ENCODE results near the gene ARHGDIB. TPM values are rescaled to one million over a fixed set of nuclear protein-coding genes. Genes with fewer than 3 reads are reported as not detected.
A peak's percentile ranks its signal among the peaks of the same experiment; 100 is the strongest.

Gene ARHGDIB
- total RNA-seq, 5 donors from 2014 or later (not counting 1 experiment from before 2014, with no cell fraction given), result 722 to 938 (median 785) TPM

DNA sequence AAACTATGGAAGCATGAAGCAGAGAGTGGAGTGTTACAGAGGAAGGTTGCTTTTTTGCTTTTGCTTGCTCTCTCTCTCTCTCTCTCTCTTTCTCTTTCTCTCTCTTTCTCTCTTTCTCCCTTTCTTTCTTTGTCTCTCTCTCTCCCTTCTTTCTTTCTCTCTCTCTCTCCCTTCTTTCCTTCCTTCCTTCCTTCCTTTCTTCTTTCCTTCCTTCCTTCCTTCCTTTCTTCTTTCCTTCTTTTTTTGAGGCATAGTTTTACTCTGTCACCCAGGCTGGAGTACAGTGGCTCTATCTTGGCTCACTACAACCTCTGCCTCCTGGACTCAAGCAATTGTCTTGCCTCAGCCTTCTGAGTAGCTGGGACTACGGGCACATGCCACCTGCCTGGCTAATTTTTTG lies 7.6 kb downstream of the ARHGDIB start:
- Mint-ChIP-seq H3K27ac (peak overlapping the region; percentile 96 to 99), H3K27me3 (no peaks in the 10 kb centered on the region), H3K4me3 (peak overlapping the region; percentile 82 to 97 (median 86)), H3K9me3 (no peaks in the 10 kb centered on the region), H3K36me3 (peaks cover 71% of the 10 kb centered on the region), H3K4me1 (peaks cover 89 to 95% (median 94%) of the 10 kb centered on the region in 3 donors)
- DNase-seq (no peak), ATAC-seq (replicated peaks in 1 of 4) (no peak)
- Histone ChIP-seq H3K4me3 (ENCODE audit: control insufficient read depth in 1 of 2, extremely low read depth in 1 of 2, low read length in 1 of 2) (peak overlapping the region in 1 of 2 donors; percentile 13), H3K27ac (ENCODE audit: low read length) (peak overlapping the region; percentile 97), H3K36me3 (ENCODE audit: control insufficient read depth in 2 of 2, extremely low read depth in 1 of 2, insufficient read depth in 1 of 2, low read length in 1 of 2) (peaks cover 0 to 56% of the 10 kb centered on the region in 2 donors), H3K27me3 (replicated peaks in 1 of 2; ENCODE audit: control insufficient read depth in 2 of 2, extremely low read depth in 1 of 2, insufficient read depth in 2 of 2, low read length in 1 of 2) (no peaks in the 10 kb centered on the region), H3K4me1 (ENCODE audit: control insufficient read depth in 1 of 2, extremely low read depth in 1 of 2, insufficient read depth in 2 of 2, low read length in 2 of 2) (peaks cover 69 to 82% of the 10 kb centered on the region in 2 experiments), H3K9me3 (no peaks in the 10 kb centered on the region)
- POLR2A ChIA-PET, result interaction anchor here in 1 of 2 donors (0.7 to 0.8 kb wide), 2 partner anchors 15 to 42 kb away, joined by 3 read pairs; no protein-coding TSS in a partner anchor
- CTCF ChIA-PET, result interaction anchor here in 1 of 2 donors (0.8 to 2.5 kb wide), 2 partner anchors 8 to 22 kb away, joined by 3 to 8 read pairs; partner anchors contain the start of gene ARHGDIB
- WGBS (ENCODE audit: insufficient coverage), result no CpG with 5 or more reads among the region's 1 CpG

- 0% methylated on average over 5 of the region's 7 CpGs for WGBS (ENCODE audit: insufficient coverage)
- ATAC-seq (replicated peaks in 1 of 4) (peak; percentile 66 to 73 (median 70)), DNase-seq (peak in 19 of 35 experiments; percentile 33 to 84 (median 45))
- ChIA-PET POLR2A (interaction anchor here (0.5 to 2.0 kb wide), 13 partner anchors 8 to 182 kb away, joined by 3 to 12 read pairs (median 6); partner anchors contain the start of genes ARHGDIB (in 1 of the 2), C12orf60 (in 1 of the 2) and WBP11 (in 1 of the 2)), CTCF (interaction anchor here (0.5 to 2.5 kb wide), 9 partner anchors 8 to 593 kb away, joined by 3 to 9 read pairs (median 6); partner anchors contain the start of gene ARHGDIB (in 1 of the 2))
- no peaks in the 10 kb centered on the region for H3K27me3 ChIP-seq (replicated peaks in 1 of 2; ENCODE audit: control insufficient read depth in 2 of 2, extremely low read depth in 1 of 2, insufficient read depth in 2 of 2, low read length in 1 of 2)
- peak overlapping the region; percentile 97 for H3K27ac ChIP-seq (ENCODE audit: low read length)
- peaks cover 69% of the 10 kb centered on the region for H3K36me3 Mint-ChIP-seq
- no peaks in the 10 kb centered on the region for H3K9me3 Mint-ChIP-seq
- H3K9me3 ChIP-seq, result no peaks in the 10 kb centered on the region
- peak overlapping the region; percentile 46 to 65 for H3K4me3 ChIP-seq (ENCODE audit: control insufficient read depth in 1 of 2, extremely low read depth in 1 of 2, low read length in 1 of 2)
- H3K27me3 Mint-ChIP-seq, result no peaks in the 10 kb centered on the region
- peaks cover 93 to 97% (median 95%) of the 10 kb centered on the region in 3 donors for H3K4me1 Mint-ChIP-seq
- peak overlapping the region; percentile 96 to 99 for H3K27ac Mint-ChIP-seq
- H3K4me3 Mint-ChIP-seq, result peak overlapping the region; percentile 82 to 97 (median 86)
- H3K36me3 ChIP-seq (ENCODE audit: control insufficient read depth in 2 of 2, extremely low read depth in 1 of 2, insufficient read depth in 1 of 2, low read length in 1 of 2), result peaks cover 0 to 63% of the 10 kb centered on the region in 2 donors
- peaks cover 71 to 89% of the 10 kb centered on the region in 2 experiments for H3K4me1 ChIP-seq (ENCODE audit: control insufficient read depth in 1 of 2, extremely low read depth in 1 of 2, insufficient read depth in 2 of 2, low read length in 2 of 2)
These were observed 9.0 kb downstream of the ARHGDIB start for GRCh38 chr12:14952299-14952921.

DNA sequence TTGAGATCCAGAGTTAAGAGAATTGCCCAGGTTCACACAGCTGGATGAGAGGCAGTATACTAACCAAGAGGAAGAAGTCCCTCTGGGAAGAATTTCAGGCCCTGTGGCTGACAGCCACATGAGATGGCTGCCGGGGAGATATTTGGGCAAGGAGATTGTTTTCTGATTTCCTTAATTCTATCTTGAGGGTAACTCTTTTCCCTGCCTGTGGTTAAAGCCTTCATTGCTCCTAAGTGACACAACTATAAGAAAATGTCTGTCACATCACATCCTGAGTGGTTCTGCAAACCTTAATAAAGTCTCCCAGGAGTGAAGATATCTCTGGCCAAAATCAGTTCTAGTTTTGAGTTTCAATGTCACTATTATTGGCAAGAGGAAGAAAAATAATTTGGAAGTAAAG lies 9.6 kb downstream of the ARHGDIB start:
- peak overlapping the region; percentile 97 for H3K27ac ChIP-seq (ENCODE audit: low read length)
- peak overlapping the region; percentile 46 to 65 for H3K4me3 ChIP-seq (ENCODE audit: control insufficient read depth in 1 of 2, extremely low read depth in 1 of 2, low read length in 1 of 2)
- peaks cover 72% of the 10 kb centered on the region for H3K36me3 Mint-ChIP-seq
- H3K4me1 Mint-ChIP-seq, result peaks cover 93 to 97% (median 96%) of the 10 kb centered on the region in 3 donors
- H3K27me3 Mint-ChIP-seq, result no peaks in the 10 kb centered on the region
- H3K4me1 ChIP-seq (ENCODE audit: control insufficient read depth in 1 of 2, extremely low read depth in 1 of 2, insufficient read depth in 2 of 2, low read length in 2 of 2), result peaks cover 71 to 90% of the 10 kb centered on the region in 2 experiments
- no CpG with 5 or more reads among the region's 1 CpG for WGBS (ENCODE audit: insufficient coverage)
- H3K9me3 Mint-ChIP-seq, result no peaks in the 10 kb centered on the region
- H3K36me3 ChIP-seq (ENCODE audit: control insufficient read depth in 2 of 2, extremely low read depth in 1 of 2, insufficient read depth in 1 of 2, low read length in 1 of 2), result peaks cover 0 to 64% of the 10 kb centered on the region in 2 donors
- DNase-seq (peak in 1 of 35 experiments; percentile 27), ATAC-seq (replicated peaks in 1 of 4) (no peak)
- CTCF ChIA-PET, result interaction anchor here (0.5 to 2.5 kb wide), 9 partner anchors 9 to 593 kb away, joined by 3 to 9 read pairs (median 6); partner anchors contain the start of gene ARHGDIB (in 1 of the 2)
- no peaks in the 10 kb centered on the region for H3K27me3 ChIP-seq (replicated peaks in 1 of 2; ENCODE audit: control insufficient read depth in 2 of 2, extremely low read depth in 1 of 2, insufficient read depth in 2 of 2, low read length in 1 of 2)
- no peaks in the 10 kb centered on the region for H3K9me3 ChIP-seq
- H3K4me3 Mint-ChIP-seq, result peak overlapping the region; percentile 82 to 97 (median 86)
- POLR2A ChIA-PET, result interaction anchor here in 1 of 2 donors (0.6 to 2.0 kb wide), 9 partner anchors 10 to 181 kb away, joined by 4 to 12 read pairs (median 8); partner anchors contain the start of genes ARHGDIB, C12orf60 and WBP11
- H3K27ac Mint-ChIP-seq, result peak overlapping the region; percentile 96 to 99

GRCh38 chr12:14950982-14951746 lies 10.2 kb downstream of the ARHGDIB start:
- 24% methylated on average over 3 of the region's 6 CpGs for WGBS (ENCODE audit: insufficient coverage)
- peak overlapping the region; percentile 96 to 99 for H3K27ac Mint-ChIP-seq
- no peak for DNase-seq

GRCh38 chr12:14950421-14950820 lies 11.0 kb downstream of the ARHGDIB start:
- Mint-ChIP-seq H3K4me3 (peak overlapping the region; percentile 59 to 97 (median 82)), H3K9me3 (no peaks in the 10 kb centered on the region), H3K4me1 (peaks cover 93 to 97% (median 97%) of the 10 kb centered on the region in 3 donors), H3K27me3 (no peaks in the 10 kb centered on the region), H3K27ac (peak overlapping the region; percentile 96 to 99), H3K36me3 (peaks cover 77% of the 10 kb centered on the region)
- CTCF ChIA-PET, result no interaction called here
- peaks cover 67 to 86% of the 10 kb centered on the region in 2 experiments for H3K4me1 ChIP-seq (ENCODE audit: control insufficient read depth in 1 of 2, extremely low read depth in 1 of 2, insufficient read depth in 2 of 2, low read length in 2 of 2)
- H3K4me3 ChIP-seq (ENCODE audit: control insufficient read depth in 1 of 2, extremely low read depth in 1 of 2, low read length in 1 of 2), result no peak overlapping the region
- DNase-seq (no peak), ATAC-seq (replicated peaks in 1 of 4) (no peak)
- peaks cover 0 to 71% of the 10 kb centered on the region in 2 donors for H3K36me3 ChIP-seq (ENCODE audit: control insufficient read depth in 2 of 2, extremely low read depth in 1 of 2, insufficient read depth in 1 of 2, low read length in 1 of 2)
- no CpG with 5 or more reads among the region's 4 CpGs for WGBS (ENCODE audit: insufficient coverage)
- H3K9me3 ChIP-seq, result no peaks in the 10 kb centered on the region
- peak overlapping the region; percentile 97 for H3K27ac ChIP-seq (ENCODE audit: low read length)
- POLR2A ChIA-PET, result no interaction called here
- no peaks in the 10 kb centered on the region for H3K27me3 ChIP-seq (replicated peaks in 1 of 2; ENCODE audit: control insufficient read depth in 2 of 2, extremely low read depth in 1 of 2, insufficient read depth in 2 of 2, low read length in 1 of 2)

More at GRCh38 chr12:14950982-14951746, 10.2 kb downstream of the ARHGDIB start:
- no peak for ATAC-seq (replicated peaks in 1 of 4)
- H3K27me3 ChIP-seq (replicated peaks in 1 of 2; ENCODE audit: control insufficient read depth in 2 of 2, extremely low read depth in 1 of 2, insufficient read depth in 2 of 2, low read length in 1 of 2), result no peaks in the 10 kb centered on the region
- Mint-ChIP-seq H3K9me3 (no peaks in the 10 kb centered on the region), H3K36me3 (peaks cover 74% of the 10 kb centered on the region), H3K27me3 (no peaks in the 10 kb centered on the region), H3K4me1 (peaks cover 93 to 97% (median 96%) of the 10 kb centered on the region in 3 donors), H3K4me3 (peak overlapping the region; percentile 82 to 97 (median 86))
- H3K36me3 ChIP-seq (ENCODE audit: control insufficient read depth in 2 of 2, extremely low read depth in 1 of 2, insufficient read depth in 1 of 2, low read length in 1 of 2), result peaks cover 0 to 70% of the 10 kb centered on the region in 2 donors
- H3K9me3 ChIP-seq, result no peaks in the 10 kb centered on the region
- CTCF ChIA-PET, result interaction anchor here in 1 of 2 donors (1.5 to 2.5 kb wide), 3 partner anchors 11 to 180 kb away, joined by 4 to 8 read pairs (median 6); partner anchors contain the start of gene ARHGDIB
- H3K4me3 ChIP-seq (ENCODE audit: control insufficient read depth in 1 of 2, extremely low read depth in 1 of 2, low read length in 1 of 2), result peak overlapping the region in 1 of 2 donors; percentile 46
- H3K27ac ChIP-seq (ENCODE audit: low read length), result peak overlapping the region; percentile 97
- POLR2A ChIA-PET, result interaction anchor here in 1 of 2 donors (2.0 kb wide), 1 partner anchor 181 kb away, joined by 8 read pairs; a partner anchor contains a TSS
- peaks cover 70 to 90% of the 10 kb centered on the region in 2 experiments for H3K4me1 ChIP-seq (ENCODE audit: control insufficient read depth in 1 of 2, extremely low read depth in 1 of 2, insufficient read depth in 2 of 2, low read length in 2 of 2)

Measured in T-cell (primary cell).